ENCODE measurements around the gene PPM1L. TPM values are rescaled to one million over a fixed set of nuclear protein-coding genes. Genes with fewer than 3 reads are reported as not detected.

The PPM1L gene
- total and polyA plus RNA-seq, 2 of the 13 experiments (the other 11 are each of a cell fraction or from before 2014, with no cell fraction given) = 0.22 to 1.4 TPM

GRCh38 chr3:160735826-160736225, 20.2 kb upstream of the PPM1L start (continued):
- TF ChIP-seq JUND (CRISPR knock-in tag; IDR thresholded peaks at IDR 0.05) = no peak

DNA sequence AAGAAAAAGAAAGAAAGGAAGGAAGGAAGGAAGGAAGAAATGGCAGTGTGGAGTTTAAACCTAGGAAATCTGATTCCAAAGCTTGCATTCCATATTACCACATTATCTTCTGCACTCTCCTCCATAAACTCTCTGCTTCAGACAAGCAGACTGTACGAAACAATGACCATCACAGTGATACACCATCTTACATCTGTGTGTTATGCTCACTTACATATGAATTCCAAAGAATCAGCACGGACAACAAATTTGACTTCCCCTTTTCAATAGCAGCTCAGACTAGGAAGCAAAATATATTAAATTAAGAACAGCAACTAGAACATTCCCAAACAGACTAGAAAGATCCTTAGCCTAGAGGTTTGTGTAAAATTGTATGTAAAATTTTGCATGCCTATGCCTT, 18.0 kb upstream of the PPM1L start:
- POLR2A ChIA-PET = no interaction called here

More for the DNA sequence above, 18.0 kb upstream of the PPM1L start:
- intact Hi-C loops (cut with micrococcal nuclease; ENCODE audit: unreplicated experiment) (no loop called here), in situ Hi-C loops (cut with HindIII; ENCODE audit: extremely low pct_ligation_motif_present, low pct_unique_long_range_greater_than_20kb) (no loop called here)
- Histone ChIP-seq H3K9me3 (ENCODE audit: low read length) (no peaks in the 10 kb centered on the region), H4K20me1 (ENCODE audit: insufficient read depth, low read length) (no peaks in the 10 kb centered on the region), H3K4me3 (replicated peaks in 1 of 3; ENCODE audit: insufficient read depth in 1 of 3, low read depth in 2 of 3, low read length in 3 of 3) (no peak overlapping the region), H3K79me2 (ENCODE audit: insufficient read depth, low read length) (no peaks in the 10 kb centered on the region), H3K4me1 (ENCODE audit: insufficient read depth, low read length) (no peaks in the 10 kb centered on the region), H3K36me3 (replicated peaks in 1 of 2; ENCODE audit: control insufficient read depth in 1 of 2, insufficient read depth in 2 of 2, low read length in 2 of 2) (no peaks in the 10 kb centered on the region), H2AFZ (ENCODE audit: low read length) (no peak overlapping the region), H3K27me3 (ENCODE audit: control insufficient read depth in 1 of 2, insufficient read depth in 2 of 2, low read length in 2 of 2) (no peaks in the 10 kb centered on the region; a peak in 1 of 5 replicates), H3K4me2 (ENCODE audit: low read depth, low read length) (no peak overlapping the region), H3K9ac (ENCODE audit: insufficient read depth, low read depth, low read length) (no peak overlapping the region), H3K27ac (ENCODE audit: extremely low read length, insufficient read depth, low read length) (no peak overlapping the region)
- ATAC-seq (no peak), DNase-seq (ENCODE audit: low spot score) (no peak), FAIRE-seq (no peak)
- TF ChIP-seq FOSL2 (CRISPR knock-in tag; IDR thresholded peaks at IDR 0.05) (no peak), PHF5A (CRISPR knock-in tag; IDR thresholded peaks at IDR 0.05; ENCODE audit: low read depth, unreplicated experiment) (no peak), ESRRA (CRISPR knock-in tag; IDR thresholded peaks at IDR 0.05; ENCODE audit: low read depth) (no peak)
- TF ChIP-seq, protein P1, sequence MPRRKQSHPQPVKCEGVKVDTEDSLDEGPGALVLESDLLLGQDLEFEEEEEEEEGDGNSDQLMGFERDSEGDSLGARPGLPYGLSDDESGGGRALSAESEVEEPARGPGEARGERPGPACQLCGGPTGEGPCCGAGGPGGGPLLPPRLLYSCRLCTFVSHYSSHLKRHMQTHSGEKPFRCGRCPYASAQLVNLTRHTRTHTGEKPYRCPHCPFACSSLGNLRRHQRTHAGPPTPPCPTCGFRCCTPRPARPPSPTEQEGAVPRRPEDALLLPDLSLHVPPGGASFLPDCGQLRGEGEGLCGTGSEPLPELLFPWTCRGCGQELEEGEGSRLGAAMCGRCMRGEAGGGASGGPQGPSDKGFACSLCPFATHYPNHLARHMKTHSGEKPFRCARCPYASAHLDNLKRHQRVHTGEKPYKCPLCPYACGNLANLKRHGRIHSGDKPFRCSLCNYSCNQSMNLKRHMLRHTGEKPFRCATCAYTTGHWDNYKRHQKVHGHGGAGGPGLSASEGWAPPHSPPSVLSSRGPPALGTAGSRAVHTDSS (CRISPR knock-in tag; conservative IDR thresholded peaks at IDR 0.05) = no peak
- TF ChIP-seq, protein P2, sequence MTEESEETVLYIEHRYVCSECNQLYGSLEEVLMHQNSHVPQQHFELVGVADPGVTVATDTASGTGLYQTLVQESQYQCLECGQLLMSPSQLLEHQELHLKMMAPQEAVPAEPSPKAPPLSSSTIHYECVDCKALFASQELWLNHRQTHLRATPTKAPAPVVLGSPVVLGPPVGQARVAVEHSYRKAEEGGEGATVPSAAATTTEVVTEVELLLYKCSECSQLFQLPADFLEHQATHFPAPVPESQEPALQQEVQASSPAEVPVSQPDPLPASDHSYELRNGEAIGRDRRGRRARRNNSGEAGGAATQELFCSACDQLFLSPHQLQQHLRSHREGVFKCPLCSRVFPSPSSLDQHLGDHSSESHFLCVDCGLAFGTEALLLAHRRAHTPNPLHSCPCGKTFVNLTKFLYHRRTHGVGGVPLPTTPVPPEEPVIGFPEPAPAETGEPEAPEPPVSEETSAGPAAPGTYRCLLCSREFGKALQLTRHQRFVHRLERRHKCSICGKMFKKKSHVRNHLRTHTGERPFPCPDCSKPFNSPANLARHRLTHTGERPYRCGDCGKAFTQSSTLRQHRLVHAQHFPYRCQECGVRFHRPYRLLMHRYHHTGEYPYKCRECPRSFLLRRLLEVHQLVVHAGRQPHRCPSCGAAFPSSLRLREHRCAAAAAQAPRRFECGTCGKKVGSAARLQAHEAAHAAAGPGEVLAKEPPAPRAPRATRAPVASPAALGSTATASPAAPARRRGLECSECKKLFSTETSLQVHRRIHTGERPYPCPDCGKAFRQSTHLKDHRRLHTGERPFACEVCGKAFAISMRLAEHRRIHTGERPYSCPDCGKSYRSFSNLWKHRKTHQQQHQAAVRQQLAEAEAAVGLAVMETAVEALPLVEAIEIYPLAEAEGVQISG (CRISPR knock-in tag; IDR thresholded peaks at IDR 0.05) = no peak
- BruUV-seq (replicated peaks) = no TSS peak
- WGBS (ENCODE audit: low lambda C conversion rate) = 15% methylated on average over 2 of the region's 2 CpGs
- CTCF ChIA-PET (ENCODE audit: low intra/inter-chr PET ratio, low total read pairs) = no interaction called here

Measured in HepG2 (cell line).